GM21825 (cell line): ENCODE data around the gene DHRS7B.
"Not testable (repeated sequence)": the region's sequence is repeated elsewhere in the genome, so short reads cannot be mapped to it uniquely, and the experiment has no call there.

Experiments used
- ATAC-seq: cut with Tn5 transposase; IDR thresholded peaks from one replicate; pipeline ENCODE4 v1.9.1; 2021; ENCODE audit warnings: mild to moderate bottlenecking, moderate library complexity; ENCODE audit not compliant: unreplicated experiment

Gene DHRS7B

GRCh38 chr17:21202512-21202911, 75.7 kb downstream of the DHRS7B start:
- ATAC-seq: no peak

- ATAC-seq: no peak
Observed at GRCh38 chr17:21204935-21205334, 78.2 kb downstream of the DHRS7B start.

- ATAC-seq: no peak
Observed at GRCh38 chr17:21208352-21208751, 81.6 kb downstream of the DHRS7B start.

GRCh38 chr17:21209511-21210175, 82.9 kb downstream of the DHRS7B start:
- no peak for ATAC-seq

GRCh38 chr17:21210411-21211076, 83.8 kb downstream of the DHRS7B start:
- ATAC-seq: no peak

- ATAC-seq: no peak
Observed at GRCh38 chr17:21211825-21212479, 85.2 kb downstream of the DHRS7B start.

GRCh38 chr17:21212826-21213637, 86.3 kb downstream of the DHRS7B start:
- no peak for ATAC-seq

- peak; percentile 12 for ATAC-seq
Observed at GRCh38 chr17:21213638-21214014, 86.9 kb downstream of the DHRS7B start.

GRCh38 chr17:21214015-21214776, 87.4 kb downstream of the DHRS7B start, which contains the start of gene TMEM11:
Gene TMEM11, minus strand, starts transcription at chr17:21214161. Its CDS starts 9 bp downstream, at chr17:21214152.
- ATAC-seq: peak; percentile 89

- ATAC-seq: peak; percentile 5
Observed at GRCh38 chr17:21214777-21215541, 88.2 kb downstream of the DHRS7B start.

GRCh38 chr17:21215935-21216334, 89.2 kb downstream of the DHRS7B start:
- ATAC-seq: no peak

- ATAC-seq: no peak
Observed at GRCh38 chr17:21217346-21217745, 90.6 kb downstream of the DHRS7B start.

- no peak for ATAC-seq
Observed at GRCh38 chr17:21218101-21218500, 91.3 kb downstream of the DHRS7B start.

GRCh38 chr17:21218831-21219380, 92.1 kb downstream of the DHRS7B start:
- ATAC-seq: no peak

- no peak for ATAC-seq
Observed at GRCh38 chr17:21223086-21223485, 96.3 kb downstream of the DHRS7B start.

- not testable (repeated sequence) for ATAC-seq
Observed at GRCh38 chr17:21227277-21227676, 100.5 kb downstream of the DHRS7B start.

GRCh38 chr17:21228111-21228510, 101.3 kb downstream of the DHRS7B start:
- no peak for ATAC-seq

- ATAC-seq: no peak
Observed at GRCh38 chr17:21228845-21229244, 102.1 kb downstream of the DHRS7B start.

- no peak for ATAC-seq
Observed at GRCh38 chr17:21231533-21231932, 104.8 kb downstream of the DHRS7B start.
